H1 (cell line): ENCODE results near the gene ZNF530. TPM values are rescaled to one million over a fixed set of nuclear protein-coding genes. Genes with fewer than 3 reads are reported as not detected.

ENCODE experiments used
- CTCF ChIA-PET: fragments of 300-600 bp; sonication (Branson Sonifier 250); formaldehyde crosslinking; loops from one replicate; lab custom pipeline; 2021; ENCODE audit not compliant: partially characterized antibody; lab: Charles Lee
- POLR2A ChIA-PET: fragments of 300-600 bp; sonication (Branson Sonifier 250); formaldehyde crosslinking; loops from one replicate; lab custom pipeline; 2021; ENCODE audit warnings: inconsistent platforms; ENCODE audit not compliant: partially characterized antibody; lab: Charles Lee
- DNase-seq, 2 experiments: peaks; one replicate each; pipeline versions ENCODE4 v3.0.0 to v3.0.0-alpha.2; 2010 to 2022; ENCODE audit warnings: low spot score in 2 of 2, low read depth in 1 of 2, mixed read lengths in 1 of 2
- FAIRE-seq: peaks from 2 replicates; lab custom pipeline; 2011; peaks lifted over from hg19 to GRCh38; lab: Jason Lieb, UNC
- H2AFZ ChIP-seq: 2 replicates; pipeline ENCODE4 v1.8.1; 2012; ENCODE audit warnings: low read length, inconsistent platforms
- H2AK5ac ChIP-seq: 2 replicates; pipeline ENCODE4 v1.6.1; 2013; ENCODE audit warnings: low read depth, low read length
- H2BK120ac ChIP-seq: replicated peaks from 2 replicates; pipeline ENCODE3; 2013; ENCODE audit warnings: low read depth, low read length, inconsistent platforms
- H2BK12ac ChIP-seq: 2 replicates; pipeline ENCODE4 v1.6.1; 2013; ENCODE audit warnings: low read depth, low read length
- H2BK15ac ChIP-seq: 2 replicates; pipeline ENCODE4 v1.6.1; 2013; ENCODE audit warnings: low read length
- H2BK20ac ChIP-seq: 2 replicates; pipeline ENCODE4 v1.6.1; 2013; ENCODE audit warnings: low read length
- H2BK5ac ChIP-seq: 2 replicates; pipeline ENCODE4 v1.6.1; 2013; ENCODE audit warnings: low read depth, low read length
- H3K14ac ChIP-seq: 2 replicates; pipeline ENCODE4 v1.6.1; 2013; ENCODE audit warnings: inconsistent platforms; ENCODE audit not compliant: insufficient read length
- H3K18ac ChIP-seq: 2 replicates; pipeline ENCODE4 v1.6.1; 2013; ENCODE audit warnings: low read length; ENCODE audit errors: extremely low read depth
- H3K23ac ChIP-seq: 2 replicates; pipeline ENCODE4 v1.6.1; 2013; ENCODE audit warnings: inconsistent platforms; ENCODE audit not compliant: insufficient read length
- H3K23me2 ChIP-seq: 2 replicates; pipeline ENCODE4 v1.6.1; 2013; ENCODE audit warnings: low read depth, low read length
- H3K27ac ChIP-seq: 2 replicates; pipeline ENCODE4 v1.6.1; 2011; ENCODE audit warnings: low read depth, low read length, inconsistent platforms
- H3K27me3 ChIP-seq, 4 experiments: replicated peaks in 1 of 4; 1 replicate in 1 of 4; 2 replicates in 3 of 4; pipeline versions ENCODE4 v1.6.1 to v1.8.1; 2011 to 2013; ENCODE audit warnings: low read length in 3 of 4, mild to moderate bottlenecking in 3 of 4, inconsistent platforms in 2 of 4, mixed read lengths in 2 of 4, moderate library complexity in 1 of 4; ENCODE audit not compliant: control insufficient read depth in 3 of 4, insufficient read depth in 3 of 4; ENCODE audit errors: extremely low read depth in 1 of 4
- H3K36me3 ChIP-seq, 4 experiments: 2 replicates each; pipeline versions ENCODE4 v1.6.1 to v1.8.1; 2011 to 2013; ENCODE audit warnings: mild to moderate bottlenecking in 4 of 4, low read length in 3 of 4, moderate library complexity in 2 of 4, control low read depth in 1 of 4, inconsistent platforms in 1 of 4; ENCODE audit not compliant: insufficient read depth in 4 of 4, control insufficient read depth in 2 of 4
- H3K4ac ChIP-seq: replicated peaks from 2 replicates; pipeline ENCODE3; 2013; ENCODE audit warnings: low read length, low read depth, mixed read lengths, inconsistent platforms; ENCODE audit not compliant: insufficient read length
- H3K4me1 ChIP-seq, 4 experiments: replicated peaks in 1 of 4; 1 replicate in 1 of 4; 2 replicates in 3 of 4; pipeline versions ENCODE4 v1.6.1 to v1.8.1; 2011 to 2013; ENCODE audit warnings: low read length in 3 of 4, inconsistent platforms in 2 of 4, mixed read lengths in 1 of 4; ENCODE audit not compliant: insufficient read depth in 4 of 4, control insufficient read depth in 3 of 4
- H3K4me2 ChIP-seq, 2 experiments: 2 replicates each; pipeline versions ENCODE4 v1.6.1 to v1.8.1; 2011 to 2013; ENCODE audit warnings: low read depth in 2 of 2, low read length in 2 of 2, control low read depth in 1 of 2, inconsistent platforms in 1 of 2, mild to moderate bottlenecking in 1 of 2; ENCODE audit not compliant: insufficient read depth in 1 of 2
- H3K4me3 ChIP-seq, 4 experiments: fragments of 200-600, 300-600 bp in 1 of 4; sonication (generic), shearing (Covaris generic), sonication (Bioruptor Twin) in 1 of 4; 2 replicates each; pipeline versions ENCODE4 v1.5.1 to v1.8.1; 2011 to 2016; ENCODE audit warnings: low read length in 4 of 4, low read depth in 3 of 4, control low read depth in 2 of 4, inconsistent platforms in 2 of 4, mild to moderate bottlenecking in 2 of 4, mixed read lengths in 1 of 4, moderate library complexity in 1 of 4; ENCODE audit not compliant: insufficient read depth in 2 of 4; ENCODE audit errors: extremely low read depth in 1 of 4
- H3K56ac ChIP-seq: replicated peaks from 2 replicates; pipeline ENCODE3; 2013; ENCODE audit warnings: low read depth, mild to moderate bottlenecking, mixed read lengths, low read length, inconsistent platforms; ENCODE audit not compliant: insufficient read length
- H3K79me1 ChIP-seq: 2 replicates; pipeline ENCODE4 v1.6.1; 2013; ENCODE audit warnings: low read depth, low read length, control low read depth
- H3K79me2 ChIP-seq, 2 experiments: 2 replicates each; pipeline versions ENCODE4 v1.6.1 to v1.8.1; 2012 to 2013; ENCODE audit warnings: low read length in 2 of 2, mild to moderate bottlenecking in 2 of 2, inconsistent platforms in 1 of 2; ENCODE audit not compliant: insufficient read depth in 2 of 2, control insufficient read depth in 1 of 2
- H3K9ac ChIP-seq, 4 experiments: replicated peaks in 1 of 4; 1 replicate in 1 of 4; 2 replicates in 3 of 4; pipeline versions ENCODE4 v1.6.1 to v1.8.1; 2011 to 2013; ENCODE audit warnings: low read depth in 3 of 4, low read length in 3 of 4, control low read depth in 2 of 4, mild to moderate bottlenecking in 2 of 4, moderate library complexity in 2 of 4, inconsistent platforms in 1 of 4; ENCODE audit errors: extremely low read depth in 1 of 4
- H3K9me3 ChIP-seq, 2 experiments: 2 replicates each; pipeline versions ENCODE4 v1.6.1 to v1.8.1; 2012 to 2013; ENCODE audit warnings: mild to moderate bottlenecking in 2 of 2, moderate library complexity in 2 of 2, control low read depth in 1 of 2, inconsistent platforms in 1 of 2, low read depth in 1 of 2, low read length in 1 of 2, mixed read lengths in 1 of 2; ENCODE audit not compliant: insufficient read depth in 2 of 2
- H4K20me1 ChIP-seq, 2 experiments: replicated peaks in 1 of 2; 2 replicates each; pipeline versions ENCODE3 to v1.8.1; 2011 to 2013; ENCODE audit warnings: inconsistent platforms in 2 of 2, low read length in 2 of 2, mild to moderate bottlenecking in 1 of 2; ENCODE audit not compliant: insufficient read depth in 2 of 2, control insufficient read depth in 1 of 2
- H4K5ac ChIP-seq: 2 replicates; pipeline ENCODE4 v1.6.1; 2013; ENCODE audit warnings: low read length, low read depth, mixed read lengths, inconsistent platforms; ENCODE audit not compliant: insufficient read length
- H4K8ac ChIP-seq: 2 replicates; pipeline ENCODE4 v1.8.0; 2013; ENCODE audit warnings: mild to moderate bottlenecking, moderate library complexity, low read length, inconsistent platforms; ENCODE audit not compliant: insufficient read depth; ENCODE audit errors: extremely low read depth
- H4K91ac ChIP-seq: replicated peaks from 2 replicates; pipeline ENCODE3; 2013; ENCODE audit warnings: low read length, mixed read lengths, inconsistent platforms; ENCODE audit not compliant: insufficient read length
- CBX5 ChIP-seq: fragments of 300-800, 300-1000 bp; sonication (generic); IDR thresholded peaks from 2 replicates; pipeline ENCODE4 v1.7.1; 2016; ENCODE audit warnings: antibody characterized with exemption, low read length, low read depth
- CHD2 ChIP-seq: IDR thresholded peaks from 2 replicates; pipeline ENCODE4 v1.6.1; 2012; ENCODE audit warnings: low read length, improper control_type of control experiment
- EP300 ChIP-seq, 2 experiments: IDR thresholded peaks; 1 replicate in 1 of 2; 2 replicates in 1 of 2; pipeline ENCODE4 v1.6.1; 2011 to 2012; ENCODE audit warnings: low read depth in 2 of 2, low read length in 2 of 2, mild to moderate bottlenecking in 2 of 2, borderline replicate concordance in 1 of 2, inconsistent platforms in 1 of 2, moderate library complexity in 1 of 2
- KDM4A ChIP-seq: IDR thresholded peaks from one replicate; pipeline ENCODE4 v1.7.1; 2012; ENCODE audit warnings: low read depth, mild to moderate bottlenecking, moderate library complexity, low read length, inconsistent platforms; ENCODE audit not compliant: severe bottlenecking
- PHF8 ChIP-seq: fragments of 200-600 bp; sonication (generic); conservative IDR thresholded peaks from 2 replicates; pipeline ENCODE4 v1.7.1; 2012; ENCODE audit warnings: low read depth, mild to moderate bottlenecking, inconsistent platforms, low read length, moderate library complexity
- RAD21 ChIP-seq, 2 experiments: IDR thresholded peaks in 1 of 2; conservative IDR thresholded peaks in 1 of 2; 2 replicates each; pipeline ENCODE4 v1.6.1; 2011; ENCODE audit warnings: low read depth in 2 of 2, low read length in 2 of 2, improper control_type of control experiment in 1 of 2, inconsistent platforms in 1 of 2, mild to moderate bottlenecking in 1 of 2, moderate library complexity in 1 of 2
- RXRA ChIP-seq: IDR thresholded peaks from 2 replicates; pipeline ENCODE4 v1.6.1; 2011; ENCODE audit warnings: low read depth, mild to moderate bottlenecking, low read length, moderate library complexity; ENCODE audit not compliant: insufficient read depth
- whole genome bisulfite sequencing, 2 experiments: shearing (Covaris generic) in 1 of 2; methylation state at CpG; one replicate each; pipeline versions ENCODE4 v1.1.6 to v1.1.7; 2013 to 2015; ENCODE audit warnings: low lambda C conversion rate in 2 of 2, mixed read lengths in 2 of 2, inconsistent platforms in 1 of 2, low coverage in 1 of 2, missing lambda C conversion rate in 1 of 2; ENCODE audit not compliant: insufficient replicate concordance in 2 of 2, insufficient coverage in 1 of 2, insufficient read length in 1 of 2; ENCODE audit errors: extremely low coverage in 1 of 2, missing lambda C conversion rate in 1 of 2; 5-methylcytosine and 5-hydroxymethylcytosine counted together
- polyA plus RNA-seq, 7 experiments: library from polyadenylated mRNA; depleted of rRNA in 3 of 7; stranded (reverse) in 5 of 7; unstranded in 2 of 7; fragments of >200 nt in 5 of 7; fragments of 200-250 nt in 2 of 7; gene quantifications; 1 replicate in 5 of 7; 2 replicates in 1 of 7; 4 replicates in 1 of 7; pipeline versions ENCODE4 v1.2.1 to v1.2.3, GENCODE V29; 2011 to 2013; ENCODE audit warnings: missing spikeins in 2 of 7, mixed read lengths in 2 of 7
- total RNA-seq: library from RNA; stranded (reverse); fragmentation: NEBNext Ultra II Directional; extraction: Animal tissue kit (Norgen Biotek cat#: 25700); gene quantifications from 2 replicates; pipeline ENCODE4 v1.2.1, GENCODE V29; 2021
- TF ChIP-seq, protein P1 (sequence below), 3 experiments: IDR thresholded peaks; 1 replicate in 2 of 3; 2 replicates in 1 of 3; pipeline versions ENCODE4 v1.5.1 to v1.6.1; 2011; ENCODE audit warnings: low read length in 3 of 3, mild to moderate bottlenecking in 3 of 3, inconsistent platforms in 2 of 3, low read depth in 1 of 3, moderate library complexity in 1 of 3; ENCODE audit not compliant: insufficient read depth in 1 of 3; ENCODE audit errors: control extremely low read depth in 1 of 3

Gene ZNF530
- total and polyA plus RNA-seq, 2 of the 8 experiments (the other 6 are each of a cell fraction or from before 2014, with no cell fraction given): 4.2 to 9.3 TPM

DNA sequence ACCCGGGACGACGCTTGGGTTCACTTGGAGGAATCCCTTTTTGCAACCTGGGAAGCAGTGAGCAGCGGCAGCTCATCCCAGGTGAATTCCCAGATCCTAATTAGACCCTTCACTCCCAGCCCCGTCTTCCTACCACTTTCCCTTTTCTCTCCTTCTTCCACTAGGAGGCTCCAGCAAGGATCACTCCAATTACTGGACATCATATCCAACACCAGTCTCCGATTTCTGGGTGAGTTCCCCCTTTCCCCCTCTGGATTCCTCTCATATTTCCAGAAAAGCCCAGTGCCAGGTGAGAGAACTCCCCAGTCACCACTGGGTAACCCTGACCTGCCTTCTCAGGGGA lies 51.9 kb downstream of the ZNF530 start:
- no peak overlapping the region for H2BK20ac ChIP-seq
- H3K4me3 ChIP-seq: no peak overlapping the region
- H2BK12ac ChIP-seq: no peak overlapping the region
- peak overlapping the region; percentile 95 for H2AFZ ChIP-seq
- H3K23ac ChIP-seq: no peak overlapping the region
- TF ChIP-seq, protein P1, sequence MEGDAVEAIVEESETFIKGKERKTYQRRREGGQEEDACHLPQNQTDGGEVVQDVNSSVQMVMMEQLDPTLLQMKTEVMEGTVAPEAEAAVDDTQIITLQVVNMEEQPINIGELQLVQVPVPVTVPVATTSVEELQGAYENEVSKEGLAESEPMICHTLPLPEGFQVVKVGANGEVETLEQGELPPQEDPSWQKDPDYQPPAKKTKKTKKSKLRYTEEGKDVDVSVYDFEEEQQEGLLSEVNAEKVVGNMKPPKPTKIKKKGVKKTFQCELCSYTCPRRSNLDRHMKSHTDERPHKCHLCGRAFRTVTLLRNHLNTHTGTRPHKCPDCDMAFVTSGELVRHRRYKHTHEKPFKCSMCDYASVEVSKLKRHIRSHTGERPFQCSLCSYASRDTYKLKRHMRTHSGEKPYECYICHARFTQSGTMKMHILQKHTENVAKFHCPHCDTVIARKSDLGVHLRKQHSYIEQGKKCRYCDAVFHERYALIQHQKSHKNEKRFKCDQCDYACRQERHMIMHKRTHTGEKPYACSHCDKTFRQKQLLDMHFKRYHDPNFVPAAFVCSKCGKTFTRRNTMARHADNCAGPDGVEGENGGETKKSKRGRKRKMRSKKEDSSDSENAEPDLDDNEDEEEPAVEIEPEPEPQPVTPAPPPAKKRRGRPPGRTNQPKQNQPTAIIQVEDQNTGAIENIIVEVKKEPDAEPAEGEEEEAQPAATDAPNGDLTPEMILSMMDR (IDR thresholded peaks at IDR 0.05; ENCODE audit: control extremely low read depth in 1 of 3, insufficient read depth in 1 of 3, low read depth in 1 of 3, low read length in 3 of 3): peak in 2 of 3 experiments; percentile 27 to 47; a peak in 2 of 4 replicates
- TF ChIP-seq EP300 (IDR thresholded peaks at IDR 0.05; ENCODE audit: borderline replicate concordance in 1 of 2, low read depth in 2 of 2, low read length in 2 of 2) (no peak), PHF8 (no peak), RAD21 (IDR thresholded peaks at IDR 0.05 in 1 of 2, conservative IDR thresholded peaks at IDR 0.05 in 1 of 2; ENCODE audit: low read depth in 2 of 2, low read length in 2 of 2) (peak in 1 of 2 experiments; percentile 19; a peak in 2 of 4 replicates), CBX5 (no peak), KDM4A (peak; percentile 24), RXRA (no peak), CHD2 (no peak)
- H3K18ac ChIP-seq: peak overlapping the region; percentile 66
- H3K36me3 ChIP-seq: no peaks in the 10 kb centered on the region
- no peak overlapping the region for H4K91ac ChIP-seq
- H3K4me1 ChIP-seq: peaks cover 0 to 2% (median 0%) of the 10 kb centered on the region in 4 experiments; a peak in 1 of 7 replicates
- no peak overlapping the region for H2BK120ac ChIP-seq
- no peaks in the 10 kb centered on the region for H3K9me3 ChIP-seq
- no peak overlapping the region for H2BK15ac ChIP-seq
- no peaks in the 10 kb centered on the region for H3K79me2 ChIP-seq
- ChIA-PET POLR2A (interaction anchor here (1.1 to 2.3 kb wide), 3 partner anchors 13 to 55 kb away, joined by 4 to 15 read pairs (median 4); no protein-coding TSS in a partner anchor), CTCF (interaction anchor here (0.8 to 2.9 kb wide), 7 partner anchors 13 to 52 kb away, joined by 3 to 14 read pairs (median 3); partner anchors contain the start of genes ZNF530 and ZNF551)
- no peak overlapping the region for H4K5ac ChIP-seq
- no peaks in the 10 kb centered on the region for H4K20me1 ChIP-seq
- FAIRE-seq (no peak), DNase-seq (peak in 1 of 2 experiments; percentile 46)
- H3K56ac ChIP-seq: no peak overlapping the region
- H3K14ac ChIP-seq: no peak overlapping the region
- no peaks in the 10 kb centered on the region for H3K79me1 ChIP-seq
- H2BK5ac ChIP-seq: peak overlapping the region; percentile 37; the same call in 1 of the 2 replicates
- no peak overlapping the region for H3K4ac ChIP-seq
- no peak overlapping the region for H4K8ac ChIP-seq
- WGBS, 2 experiments: 80% methylated on average over 6 of the region's 6 CpGs; no CpG with 5 or more reads in 1 of the 2 experiments
- H3K23me2 ChIP-seq: no peaks in the 10 kb centered on the region; the same call in 1 of the 2 replicates
- H2AK5ac ChIP-seq: 0 out of 2 replicates have a peak overlapping the region, but pooled peaks have one; percentile 13
- peaks cover 0 to 2% (median 0%) of the 10 kb centered on the region in 4 experiments; a peak in 1 of 7 replicates for H3K27me3 ChIP-seq
- peak overlapping the region in 1 of 2 experiments; percentile 47; a peak in 2 of 4 replicates for H3K4me2 ChIP-seq
- no peak overlapping the region for H3K9ac ChIP-seq
- H3K27ac ChIP-seq: no peak overlapping the region
